Mesodermal cell (in vitro differentiated cells): ENCODE measurements around the gene KAZN.

Source experiments
- H3K27ac ChIP-seq: 2 replicates; pipeline ENCODE4 v1.7.0; 2013; ENCODE audit warnings: mild to moderate bottlenecking, low read depth, low read length, moderate library complexity; ENCODE audit not compliant: severe bottlenecking
- H3K36me3 ChIP-seq: 2 replicates; pipeline ENCODE4 v1.7.1; 2013; ENCODE audit warnings: mild to moderate bottlenecking, low read length, moderate library complexity; ENCODE audit not compliant: control insufficient read depth, insufficient read depth
- H3K4me1 ChIP-seq: one replicate; pipeline ENCODE4 v1.7.1; 2013; ENCODE audit warnings: mild to moderate bottlenecking, low read length; ENCODE audit not compliant: insufficient read depth, control insufficient read depth, poor library complexity, severe bottlenecking
- H3K4me3 ChIP-seq: 2 replicates; pipeline ENCODE4 v1.7.0; 2013; ENCODE audit warnings: low read length, control low read depth, mild to moderate bottlenecking; ENCODE audit not compliant: insufficient read depth, poor library complexity, severe bottlenecking; ENCODE audit errors: extremely low read depth
- H3K9me3 ChIP-seq: 2 replicates; pipeline ENCODE4 v1.7.1; 2013; ENCODE audit warnings: mild to moderate bottlenecking, low read length, moderate library complexity; ENCODE audit not compliant: control insufficient read depth
- WGBS, 2 experiments: methylation state at CpG; one replicate each; pipeline ENCODE4 v1.1.5; 2013; ENCODE audit warnings: missing lambda C conversion rate in 2 of 2; ENCODE audit not compliant: insufficient coverage in 2 of 2; 5-methylcytosine and 5-hydroxymethylcytosine counted together

KAZN gene

DNA sequence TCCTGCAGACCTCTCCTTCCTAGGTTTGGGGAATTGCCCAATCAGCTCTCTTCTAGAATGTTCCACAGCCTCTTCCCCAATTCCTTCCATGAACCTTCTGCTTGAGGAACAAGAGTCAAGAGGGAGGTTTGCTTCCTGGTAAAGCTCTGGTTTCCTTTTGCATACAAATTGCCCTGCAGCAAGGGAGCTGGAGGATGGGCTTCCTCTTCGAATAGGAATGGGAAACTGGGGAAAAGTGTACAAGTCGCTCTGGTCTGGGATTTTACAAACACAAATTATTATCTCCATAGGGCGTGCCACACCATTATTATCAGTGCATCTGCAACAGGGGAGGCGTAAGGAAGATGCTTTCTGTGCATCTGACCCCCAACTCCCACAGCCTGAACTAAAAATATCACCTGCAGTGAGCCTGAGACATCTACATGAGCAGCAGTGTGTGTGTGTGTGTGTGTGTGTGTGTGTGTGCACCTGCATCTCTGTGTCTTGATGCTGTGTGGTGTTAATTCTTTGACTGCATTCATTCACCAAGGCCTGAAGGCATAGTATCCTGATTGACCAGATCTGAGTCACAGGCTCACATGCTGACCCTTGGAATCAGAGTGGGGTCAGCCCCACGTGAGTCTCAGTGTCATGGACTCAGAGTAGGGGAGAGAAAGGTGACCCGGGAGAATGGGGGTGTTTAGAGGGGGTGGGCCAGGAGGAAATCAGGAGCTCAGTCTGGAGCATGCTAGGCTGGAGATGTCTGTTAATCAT is 272.9 kb downstream of the KAZN start:
- Histone ChIP-seq H3K27ac (no peak overlapping the region), H3K4me3 (no peak overlapping the region), H3K4me1 (peaks cover 7% of the 10 kb centered on the region), H3K36me3 (no peaks in the 10 kb centered on the region), H3K9me3 (no peaks in the 10 kb centered on the region)
- 52 to 65% methylated on average over 2 of the region's 6 CpGs for WGBS, 2 experiments

DNA sequence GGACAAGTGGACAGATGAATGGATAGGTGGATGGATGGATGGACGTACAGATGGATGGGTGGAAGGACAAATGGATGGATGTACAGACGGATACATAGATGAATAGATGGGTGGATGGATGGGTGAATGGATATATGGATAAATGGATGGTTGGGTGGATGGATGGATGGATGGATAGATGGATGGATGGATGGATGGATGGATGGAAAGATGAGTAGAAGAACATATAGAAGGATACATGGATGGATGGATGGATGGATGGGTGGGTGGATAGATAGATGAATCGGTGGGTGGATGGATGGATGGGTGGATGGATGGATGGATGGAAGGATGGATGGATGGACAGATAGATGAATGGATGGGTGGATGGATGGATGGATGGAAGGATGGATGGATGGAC is 274.3 kb downstream of the KAZN start:
- Histone ChIP-seq H3K4me1 (peaks cover 7% of the 10 kb centered on the region), H3K9me3 (no peaks in the 10 kb centered on the region)

DNA sequence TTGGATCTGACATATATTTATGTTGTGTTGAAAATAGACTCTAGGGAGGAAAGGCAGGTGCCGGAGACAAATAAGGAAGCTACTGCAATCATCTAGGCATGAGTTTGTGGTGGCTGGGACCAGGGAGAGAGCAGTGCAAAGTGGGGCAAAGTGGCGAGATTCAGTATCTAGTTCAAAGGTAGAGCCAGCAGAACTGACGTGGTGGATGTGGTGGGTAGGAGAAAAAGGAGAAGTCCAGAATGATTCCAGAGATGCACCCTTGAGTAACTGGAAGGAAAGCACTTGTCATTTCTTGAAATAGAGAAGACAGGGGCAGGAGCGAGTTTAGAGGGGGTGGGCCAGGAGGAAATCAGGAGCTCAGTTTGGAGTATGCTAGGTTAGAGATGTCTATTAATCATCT is 275.2 kb downstream of the KAZN start:
- Histone ChIP-seq H3K27ac (no peak overlapping the region), H3K4me3 (no peak overlapping the region), H3K36me3 (no peaks in the 10 kb centered on the region), H3K4me1 (peaks cover 7% of the 10 kb centered on the region), H3K9me3 (no peaks in the 10 kb centered on the region)
- 88 to 91% methylated on average over 4 of the region's 4 CpGs for WGBS, 2 experiments

More for the DNA sequence above, 274.3 kb downstream of the KAZN start:
- 85 to 97% methylated on average over 3 of the region's 3 CpGs for WGBS, 2 experiments
- Histone ChIP-seq H3K36me3 (no peaks in the 10 kb centered on the region), H3K4me3 (no peak overlapping the region), H3K27ac (no peak overlapping the region)

DNA sequence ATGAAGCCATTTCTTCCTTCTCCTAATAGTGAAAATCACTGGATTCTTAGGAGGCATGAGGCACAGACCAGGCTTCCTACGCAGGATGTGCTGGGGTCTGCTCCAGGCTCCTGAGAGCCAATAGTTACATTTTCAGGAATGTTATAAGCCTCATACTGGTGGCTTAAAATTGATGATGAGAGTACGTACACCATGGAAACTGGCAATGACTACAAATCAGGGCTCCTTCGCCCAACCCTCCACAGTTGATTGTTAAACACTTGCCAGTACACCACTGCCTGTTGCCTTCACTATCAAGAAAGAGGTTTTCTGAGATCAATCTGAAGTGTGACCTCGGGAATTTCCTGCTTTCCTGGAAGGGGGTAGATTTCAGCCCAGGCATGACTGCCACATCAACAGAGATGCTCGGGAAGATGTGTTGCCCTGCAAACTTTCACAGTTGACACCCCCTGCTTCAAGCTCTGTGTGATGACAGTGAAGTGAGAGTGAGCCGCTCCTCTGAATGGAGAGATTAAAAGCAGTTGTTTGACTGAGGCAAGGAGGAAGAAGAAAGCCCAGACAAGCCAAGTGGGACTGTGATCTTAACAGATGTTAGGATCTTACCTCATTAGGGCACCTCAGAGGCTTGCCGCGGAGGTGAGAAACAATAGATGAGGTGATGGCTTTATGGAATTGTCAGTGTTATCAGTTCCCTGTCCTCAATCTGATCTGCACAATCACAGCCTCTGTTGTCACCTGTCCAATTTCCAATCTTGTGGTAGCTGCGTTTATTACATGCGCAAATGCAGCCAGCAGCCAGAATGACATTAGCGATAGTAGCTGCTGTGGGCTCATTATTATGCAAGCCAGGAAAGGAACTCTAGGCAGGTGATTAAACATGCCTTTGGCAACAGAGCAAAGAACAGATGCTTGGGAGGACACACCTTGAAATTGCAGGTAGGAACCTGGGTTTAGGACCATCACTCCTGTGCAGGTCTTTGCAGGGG is 277.3 kb downstream of the KAZN start:
- WGBS, 2 experiments = 44 to 57% methylated on average over 6 to 8 of the region's 11 CpGs
- H3K4me1 ChIP-seq = peaks cover 7% of the 10 kb centered on the region
- H3K36me3 ChIP-seq = no peaks in the 10 kb centered on the region
- no peak overlapping the region for H3K4me3 ChIP-seq
- H3K27ac ChIP-seq = no peak overlapping the region
- no peaks in the 10 kb centered on the region for H3K9me3 ChIP-seq

DNA sequence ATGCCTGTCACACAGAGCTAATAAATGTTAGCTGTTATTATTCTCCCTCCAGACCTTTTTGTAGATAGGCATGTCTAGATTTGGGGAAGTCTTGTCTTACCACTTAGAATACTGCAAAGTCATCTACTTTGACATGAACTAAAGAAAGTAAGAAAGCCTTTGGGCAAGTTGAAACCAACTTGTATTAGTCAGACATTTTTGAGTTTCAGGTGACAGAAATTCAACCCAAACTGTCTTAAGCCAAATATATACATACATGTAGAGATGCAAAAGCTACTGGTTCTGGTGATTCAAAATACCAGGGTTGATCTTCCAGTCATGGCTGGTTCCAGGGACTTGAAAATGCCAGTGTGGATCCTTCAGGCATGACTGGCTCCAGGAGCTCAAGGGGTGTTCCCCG is 278.3 kb downstream of the KAZN start:
- Histone ChIP-seq H3K9me3 (no peaks in the 10 kb centered on the region), H3K4me1 (peaks cover 7% of the 10 kb centered on the region), H3K27ac (no peak overlapping the region), H3K36me3 (no peaks in the 10 kb centered on the region), H3K4me3 (no peak overlapping the region)
- 100% methylated on average over 1 of the region's 1 CpG for WGBS, 2 experiments

DNA sequence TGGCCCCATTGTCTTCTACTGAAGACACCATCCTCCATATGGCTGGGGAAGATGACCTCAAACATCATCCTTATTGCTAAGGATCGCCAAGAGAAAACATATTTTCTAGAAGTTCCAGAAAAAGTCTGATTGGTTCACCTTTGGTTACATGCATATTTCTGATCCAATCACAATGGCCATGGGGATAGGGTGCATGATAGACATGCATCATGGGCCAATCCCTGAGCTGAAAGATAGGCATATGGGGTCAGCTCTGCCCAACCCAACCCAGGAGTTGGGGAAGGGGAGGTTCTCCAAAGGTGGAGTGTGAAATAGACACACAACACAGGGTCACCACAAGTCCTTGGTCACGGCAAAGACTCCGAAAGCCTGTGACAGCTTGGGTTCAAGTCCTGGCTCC is 278.7 kb downstream of the KAZN start:
- H3K36me3 ChIP-seq = no peaks in the 10 kb centered on the region
- H3K4me3 ChIP-seq = no peak overlapping the region
- WGBS, 2 experiments = 85 to 89% methylated on average over 2 to 3 of the region's 3 CpGs
- no peak overlapping the region for H3K27ac ChIP-seq
- no peaks in the 10 kb centered on the region for H3K9me3 ChIP-seq
- peaks cover 10% of the 10 kb centered on the region for H3K4me1 ChIP-seq

DNA sequence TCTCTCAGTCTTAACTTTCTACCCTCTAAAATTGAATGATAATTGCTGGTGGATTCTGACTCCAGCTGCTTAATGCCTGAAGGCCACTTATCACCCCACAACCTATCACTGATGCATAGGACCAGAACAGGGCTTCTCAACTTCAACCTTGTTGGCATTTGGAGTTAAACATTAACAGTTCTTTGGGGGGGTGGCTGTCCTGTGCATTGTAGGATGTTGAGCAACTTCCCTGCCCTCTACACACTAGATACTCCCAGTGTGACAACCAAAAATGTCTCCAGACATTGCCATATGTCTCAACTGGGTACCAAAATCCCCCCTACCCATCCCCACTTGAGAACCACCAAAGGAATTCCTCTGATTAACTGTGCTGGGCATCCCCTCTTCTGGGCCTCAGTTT is 279.6 kb downstream of the KAZN start:
- peaks cover 10% of the 10 kb centered on the region for H3K4me1 ChIP-seq
- no peaks in the 10 kb centered on the region for H3K36me3 ChIP-seq
- H3K27ac ChIP-seq = no peak overlapping the region

DNA sequence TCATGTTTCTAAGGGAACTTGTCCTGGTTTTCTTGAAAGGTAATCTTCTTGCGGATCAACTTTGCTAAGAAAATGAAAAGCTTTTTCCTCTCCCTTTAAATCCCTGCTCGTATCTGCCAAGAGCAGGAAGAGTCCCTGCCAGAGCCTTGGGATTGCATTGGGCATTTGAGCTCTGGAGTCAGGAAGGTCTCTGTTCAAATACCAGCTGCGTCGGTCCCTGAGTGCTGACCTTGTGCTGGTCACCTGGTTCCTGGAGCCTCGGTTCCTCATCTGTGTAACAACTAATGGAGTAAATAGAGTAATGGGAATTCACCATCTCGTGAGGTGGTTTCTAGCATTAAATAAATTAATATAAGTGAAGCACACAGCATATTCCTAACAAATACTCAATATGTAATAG is 280.5 kb downstream of the KAZN start:
- no peaks in the 10 kb centered on the region for H3K36me3 ChIP-seq
- WGBS, 2 experiments = 83 to 100% methylated on average over 2 of the region's 6 CpGs
- no peaks in the 10 kb centered on the region for H3K9me3 ChIP-seq
- H3K27ac ChIP-seq = no peak overlapping the region
- H3K4me1 ChIP-seq = peaks cover 10% of the 10 kb centered on the region
- no peak overlapping the region for H3K4me3 ChIP-seq

More for the DNA sequence above, 279.6 kb downstream of the KAZN start:
- no peaks in the 10 kb centered on the region for H3K9me3 ChIP-seq
- H3K4me3 ChIP-seq = no peak overlapping the region

DNA sequence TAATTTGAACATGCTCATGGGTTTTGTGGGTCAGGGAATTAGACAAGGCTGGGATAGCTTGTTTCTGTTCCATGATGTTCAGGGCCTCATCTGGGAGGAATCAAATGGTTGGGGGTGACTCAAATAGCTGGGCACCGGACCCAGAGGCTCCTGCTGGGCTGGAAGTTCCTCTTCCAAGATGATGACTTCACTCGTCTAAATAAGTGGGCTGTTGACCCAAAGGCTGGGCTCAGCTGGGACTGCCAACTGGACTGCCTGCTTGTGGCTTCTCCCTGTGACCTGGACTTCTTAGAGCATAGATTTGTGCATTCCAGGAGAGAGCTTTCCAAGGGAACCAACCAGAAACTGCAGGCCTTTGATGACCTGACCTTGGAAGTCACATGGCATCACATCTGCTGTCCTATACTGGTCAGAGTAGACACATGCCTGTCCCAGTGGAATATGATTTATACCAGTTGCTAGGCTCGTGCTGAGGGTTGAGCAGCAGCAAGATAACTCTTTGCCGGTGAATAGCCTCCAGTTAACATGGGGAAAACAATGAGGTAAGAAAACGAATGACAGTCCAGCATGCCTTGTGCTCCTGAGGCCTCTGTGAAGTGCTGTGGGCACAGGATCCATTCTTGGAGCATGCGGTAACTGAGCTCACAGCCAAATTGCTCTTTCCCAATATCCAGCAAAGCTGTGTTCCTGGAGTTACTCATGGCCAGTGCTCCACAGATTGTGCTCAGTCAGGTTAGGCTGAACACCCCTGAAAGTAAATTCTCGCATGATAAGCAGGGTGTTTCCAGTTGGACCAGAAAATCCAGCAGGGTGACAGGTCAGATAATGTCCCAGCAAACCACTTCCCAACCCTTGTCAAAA is 282.2 kb downstream of the KAZN start:
- Histone ChIP-seq H3K4me3 (no peak overlapping the region), H3K4me1 (peaks cover 7% of the 10 kb centered on the region), H3K9me3 (no peaks in the 10 kb centered on the region), H3K36me3 (no peaks in the 10 kb centered on the region), H3K27ac (no peak overlapping the region)
- 91 to 94% methylated on average over 6 to 7 of the region's 7 CpGs for WGBS, 2 experiments
